Measurements from ENCODE around the gene PDE10A.
A peak's percentile ranks its signal among the peaks of the same experiment; 100 is the strongest.

PDE10A gene

GRCh38 chr6:165536911-165537310 is 126.1 kb downstream of the PDE10A start:
- Histone ChIP-seq H3K4me3 (ENCODE audit: severe bottlenecking) (no peak overlapping the region), H3K9me3 (ENCODE audit: severe bottlenecking) (no peaks in the 10 kb centered on the region), H3K4me1 (ENCODE audit: insufficient read depth, poor library complexity, severe bottlenecking) (no peaks in the 10 kb centered on the region), H3K36me3 (ENCODE audit: low read depth) (no peaks in the 10 kb centered on the region), H3K27ac (ENCODE audit: poor library complexity, severe bottlenecking) (no peak overlapping the region), H3K27me3 (ENCODE audit: insufficient read depth, poor library complexity, severe bottlenecking) (no peaks in the 10 kb centered on the region)
- ATAC-seq (ENCODE audit: low read depth) (no peak), DNase-seq (ENCODE audit: low spot score) (no peak)
- TF ChIP-seq CTCF (IDR thresholded peaks at IDR 0.05; ENCODE audit: poor library complexity, severe bottlenecking): no peak

GRCh38 chr6:165519316-165519715 is 143.7 kb downstream of the PDE10A start:
- peaks cover 4% of the 10 kb centered on the region for H3K4me1 ChIP-seq (ENCODE audit: insufficient read depth, poor library complexity, severe bottlenecking)
- H3K27ac ChIP-seq (ENCODE audit: poor library complexity, severe bottlenecking): no peak overlapping the region
- no peak for TF ChIP-seq CTCF (IDR thresholded peaks at IDR 0.05; ENCODE audit: poor library complexity, severe bottlenecking)
- H3K36me3 ChIP-seq (ENCODE audit: low read depth): no peaks in the 10 kb centered on the region
- no peak for DNase-seq (ENCODE audit: low spot score)
- H3K9me3 ChIP-seq (ENCODE audit: severe bottlenecking): no peaks in the 10 kb centered on the region
- H3K27me3 ChIP-seq (ENCODE audit: insufficient read depth, poor library complexity, severe bottlenecking): no peaks in the 10 kb centered on the region
- ATAC-seq (ENCODE audit: low read depth): no peak
- H3K4me3 ChIP-seq (ENCODE audit: severe bottlenecking): no peak overlapping the region

GRCh38 chr6:165515963-165516624 is 146.9 kb downstream of the PDE10A start:
- Histone ChIP-seq H3K27me3 (ENCODE audit: insufficient read depth, poor library complexity, severe bottlenecking) (no peaks in the 10 kb centered on the region), H3K4me1 (ENCODE audit: insufficient read depth, poor library complexity, severe bottlenecking) (peaks cover 4% of the 10 kb centered on the region), H3K9me3 (ENCODE audit: severe bottlenecking) (no peaks in the 10 kb centered on the region), H3K36me3 (ENCODE audit: low read depth) (no peaks in the 10 kb centered on the region), H3K4me3 (ENCODE audit: severe bottlenecking) (no peak overlapping the region), H3K27ac (ENCODE audit: poor library complexity, severe bottlenecking) (no peak overlapping the region)
- DNase-seq (ENCODE audit: low spot score) (no peak), ATAC-seq (ENCODE audit: low read depth) (peak; percentile 76)
- no peak for TF ChIP-seq CTCF (IDR thresholded peaks at IDR 0.05; ENCODE audit: poor library complexity, severe bottlenecking)

GRCh38 chr6:165514621-165515020 is 148.4 kb downstream of the PDE10A start:
- Histone ChIP-seq H3K4me1 (ENCODE audit: insufficient read depth, poor library complexity, severe bottlenecking) (peaks cover 4% of the 10 kb centered on the region), H3K9me3 (ENCODE audit: severe bottlenecking) (no peaks in the 10 kb centered on the region), H3K27ac (ENCODE audit: poor library complexity, severe bottlenecking) (no peak overlapping the region), H3K27me3 (ENCODE audit: insufficient read depth, poor library complexity, severe bottlenecking) (no peaks in the 10 kb centered on the region), H3K4me3 (ENCODE audit: severe bottlenecking) (no peak overlapping the region), H3K36me3 (ENCODE audit: low read depth) (no peaks in the 10 kb centered on the region)
- ATAC-seq (ENCODE audit: low read depth) (no peak), DNase-seq (ENCODE audit: low spot score) (no peak)
- no peak for TF ChIP-seq CTCF (IDR thresholded peaks at IDR 0.05; ENCODE audit: poor library complexity, severe bottlenecking)

- DNase-seq (ENCODE audit: low spot score): no peak
- H3K27me3 ChIP-seq (ENCODE audit: insufficient read depth, poor library complexity, severe bottlenecking): no peaks in the 10 kb centered on the region
- peaks cover 4% of the 10 kb centered on the region for H3K4me1 ChIP-seq (ENCODE audit: insufficient read depth, poor library complexity, severe bottlenecking)
- no peak overlapping the region for H3K27ac ChIP-seq (ENCODE audit: poor library complexity, severe bottlenecking)
- no peak for TF ChIP-seq CTCF (IDR thresholded peaks at IDR 0.05; ENCODE audit: poor library complexity, severe bottlenecking)
- no peak for ATAC-seq (ENCODE audit: low read depth)
- no peaks in the 10 kb centered on the region for H3K36me3 ChIP-seq (ENCODE audit: low read depth)
- no peaks in the 10 kb centered on the region for H3K9me3 ChIP-seq (ENCODE audit: severe bottlenecking)
- no peak overlapping the region for H3K4me3 ChIP-seq (ENCODE audit: severe bottlenecking)
Observed at GRCh38 chr6:165511807-165512206, 151.2 kb downstream of the PDE10A start.
